Measurements from ENCODE around the gene FLT3. TPM values are rescaled to one million over a fixed set of nuclear protein-coding genes. Genes with fewer than 3 reads are reported as not detected.

The FLT3 gene
- total and polyA plus RNA-seq, 10 donors: 1.0 to 10.1 (median 4.2) TPM

- TF ChIP-seq POLR2A (IDR thresholded peaks at IDR 0.05): no peak
- TF ChIP-seq POLR2AphosphoS5 (IDR thresholded peaks at IDR 0.05): no peak
- TF ChIP-seq CTCF (IDR thresholded peaks at IDR 0.05 in 8 of 11, conservative IDR thresholded peaks at IDR 0.05 in 3 of 11): no peak
- intact Hi-C loops (cut with DNase I; ENCODE audit: low total_unique reads): no loop called here
- no peak overlapping the region for H3K27ac ChIP-seq
- no peaks in the 10 kb centered on the region for H3K36me3 ChIP-seq
- no peak overlapping the region for H3K4me3 ChIP-seq
- 73 to 89% (median 86%) methylated on average over 3 of the region's 3 CpGs for whole genome bisulfite sequencing, 5 donors
- no peaks in the 10 kb centered on the region for H3K27me3 ChIP-seq (replicated peaks in 1 of 7)
- DNase-seq: no peak
- H3K4me1 ChIP-seq: peaks cover 0 to 70% (median 27%) of the 10 kb centered on the region in 6 donors
- H3K9me3 ChIP-seq: no peaks in the 10 kb centered on the region
Observed at GRCh38 chr13:28045861-28046260, 54.5 kb downstream of the FLT3 start.

- intact Hi-C loops (cut with DNase I; ENCODE audit: low total_unique reads): no loop called here
- WGBS, 5 donors: 89 to 96% (median 93%) methylated on average over 2 of the region's 2 CpGs
- H3K4me3 ChIP-seq: no peak overlapping the region
- H3K9me3 ChIP-seq: no peaks in the 10 kb centered on the region
- no peak for DNase-seq
- no peak overlapping the region for H3K27ac ChIP-seq
- H3K36me3 ChIP-seq: no peaks in the 10 kb centered on the region
- no peak for TF ChIP-seq POLR2AphosphoS5 (IDR thresholded peaks at IDR 0.05)
- no peak for TF ChIP-seq CTCF (IDR thresholded peaks at IDR 0.05 in 8 of 11, conservative IDR thresholded peaks at IDR 0.05 in 3 of 11)
- TF ChIP-seq POLR2A (IDR thresholded peaks at IDR 0.05): no peak
- H3K27me3 ChIP-seq (replicated peaks in 1 of 7): no peaks in the 10 kb centered on the region
- peaks cover 0 to 63% (median 25%) of the 10 kb centered on the region in 6 donors for H3K4me1 ChIP-seq
Observed at GRCh38 chr13:28044608-28045007, 55.8 kb downstream of the FLT3 start.

GRCh38 chr13:28043224-28043623, 57.2 kb downstream of the FLT3 start:
- Histone ChIP-seq H3K36me3 (no peaks in the 10 kb centered on the region), H3K4me1 (peaks cover 0 to 49% (median 22%) of the 10 kb centered on the region in 6 donors), H3K27ac (peak overlapping the region in 3 of 8 donors; percentile 5 to 29 (median 28)), H3K9me3 (no peaks in the 10 kb centered on the region), H3K4me3 (no peak overlapping the region), H3K27me3 (replicated peaks in 1 of 7) (no peaks in the 10 kb centered on the region)
- TF ChIP-seq POLR2AphosphoS5 (IDR thresholded peaks at IDR 0.05) (no peak), CTCF (IDR thresholded peaks at IDR 0.05 in 8 of 11, conservative IDR thresholded peaks at IDR 0.05 in 3 of 11) (no peak), POLR2A (IDR thresholded peaks at IDR 0.05) (no peak)
- WGBS, 5 donors: 43 to 58% (median 53%) methylated on average over 4 of the region's 4 CpGs
- intact Hi-C loops (cut with DNase I; ENCODE audit: low total_unique reads): no loop called here
- DNase-seq: no peak

- H3K36me3 ChIP-seq: no peaks in the 10 kb centered on the region
- TF ChIP-seq POLR2A (IDR thresholded peaks at IDR 0.05) (no peak), CTCF (IDR thresholded peaks at IDR 0.05 in 8 of 11, conservative IDR thresholded peaks at IDR 0.05 in 3 of 11) (no peak), POLR2AphosphoS5 (IDR thresholded peaks at IDR 0.05) (no peak)
- intact Hi-C loops (cut with DNase I; ENCODE audit: low total_unique reads): no loop called here
- H3K4me3 ChIP-seq: no peak overlapping the region
- H3K27ac ChIP-seq: no peak overlapping the region
- H3K27me3 ChIP-seq (replicated peaks in 1 of 7): no peaks in the 10 kb centered on the region
- peaks cover 0 to 33% (median 18%) of the 10 kb centered on the region in 6 donors for H3K4me1 ChIP-seq
- 73 to 85% (median 78%) methylated on average over 8 of the region's 8 CpGs for WGBS, 5 donors
- DNase-seq: no peak
- H3K9me3 ChIP-seq: no peaks in the 10 kb centered on the region
Observed at GRCh38 chr13:28041501-28041900, 58.9 kb downstream of the FLT3 start.
